ENCODE data around the gene CCL20.
"Not testable (repeated sequence)": the region's sequence is repeated elsewhere in the genome, so short reads cannot be mapped to it uniquely, and the experiment has no call there.

Gene CCL20

DNA sequence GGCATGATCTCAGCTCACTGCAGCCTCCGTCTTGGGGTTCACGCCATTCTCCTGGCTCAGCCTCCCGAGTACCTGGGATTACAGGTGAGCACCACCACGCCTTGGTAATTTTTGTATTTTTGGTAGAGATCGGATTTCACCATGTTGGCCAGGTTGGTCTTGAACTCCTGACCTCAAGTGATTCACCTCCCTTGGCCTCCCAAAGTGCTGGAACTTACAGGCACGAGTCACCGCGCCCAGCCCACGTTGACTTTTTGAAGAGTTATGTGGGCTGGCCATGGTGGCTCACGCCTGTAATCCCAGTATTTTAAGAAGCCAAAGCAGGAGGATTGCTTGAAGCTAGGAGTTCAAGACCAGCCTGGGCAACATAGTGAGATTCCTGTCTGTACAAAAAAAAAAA, 20.8 kb downstream of the CCL20 start:
- DNase-seq (ENCODE audit: low read depth, low spot score), result no peak

DNA sequence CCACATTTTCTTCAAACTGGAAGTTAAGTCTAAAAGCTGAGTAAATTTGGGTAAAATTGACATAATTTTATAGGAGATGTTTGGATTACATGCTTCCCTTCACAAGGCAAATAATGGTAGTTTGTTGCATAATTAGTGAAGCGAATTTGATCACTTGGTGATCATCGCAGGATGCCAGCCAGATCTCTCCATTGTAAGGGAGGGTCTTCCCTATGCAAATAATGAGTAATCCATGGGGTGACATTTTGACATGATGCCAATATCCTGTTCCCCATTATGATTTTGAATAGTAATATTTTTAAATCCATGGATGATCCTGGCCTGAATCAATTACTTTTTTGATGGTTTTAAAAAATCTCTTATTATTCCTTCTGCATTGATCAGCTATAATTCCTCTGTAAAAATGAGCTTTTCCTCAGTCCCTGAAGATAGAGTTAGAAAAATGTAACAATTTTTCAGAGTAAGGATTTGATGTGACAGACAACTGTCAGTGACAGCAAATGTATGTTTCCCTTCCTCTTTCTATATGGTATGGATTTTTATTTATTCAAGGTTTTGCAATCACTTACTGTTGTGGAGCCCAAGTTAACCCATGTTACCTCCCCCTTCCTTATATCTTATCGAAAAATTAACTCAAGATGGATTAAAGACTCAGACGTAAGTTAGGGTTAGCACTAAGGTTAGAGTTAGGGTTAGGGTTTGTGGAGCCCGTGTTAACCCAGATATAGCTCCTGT, 21.4 kb downstream of the CCL20 start:
- no peak for DNase-seq (ENCODE audit: low read depth, low spot score)

DNA sequence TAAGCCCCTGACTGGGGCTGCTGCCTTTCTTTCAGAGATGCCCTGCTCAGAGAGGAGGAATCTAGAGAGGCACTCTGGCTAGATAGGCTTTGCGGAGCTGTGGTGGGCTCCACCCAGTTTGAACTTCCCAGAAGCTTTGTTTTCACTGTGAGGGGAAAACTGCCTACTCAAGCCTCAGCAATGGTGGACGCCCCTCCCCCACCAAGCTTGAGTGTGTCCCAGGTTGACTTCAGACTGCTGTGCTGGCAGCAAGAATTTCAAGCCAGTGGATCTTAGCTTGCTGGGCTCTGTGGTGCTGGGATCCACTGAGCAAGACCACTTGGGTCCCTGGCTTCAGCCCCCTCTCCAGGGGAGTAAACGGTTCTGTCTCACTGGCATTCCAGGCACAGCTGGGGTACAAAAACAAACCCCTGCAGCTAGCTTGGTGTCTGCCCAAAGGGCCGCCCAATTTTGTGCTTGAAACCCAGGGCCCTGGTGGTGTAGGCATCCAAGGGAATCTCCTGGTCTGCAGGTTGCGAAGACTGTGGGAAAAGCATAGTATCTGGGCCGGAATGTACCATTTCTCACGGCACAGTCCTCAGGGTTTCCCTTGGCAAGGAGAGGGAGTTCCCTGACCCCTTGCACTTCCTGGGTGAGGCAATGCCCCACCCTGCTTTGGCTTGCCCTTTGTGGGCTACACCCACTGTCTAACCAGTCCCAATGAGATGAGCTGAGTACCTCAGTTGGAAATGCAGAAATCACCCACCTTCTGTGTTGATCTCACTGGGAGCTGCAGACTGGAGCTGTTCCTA, 25.9 kb downstream of the CCL20 start:
- DNase-seq (ENCODE audit: low read depth, low spot score), result not testable (repeated sequence)

DNA sequence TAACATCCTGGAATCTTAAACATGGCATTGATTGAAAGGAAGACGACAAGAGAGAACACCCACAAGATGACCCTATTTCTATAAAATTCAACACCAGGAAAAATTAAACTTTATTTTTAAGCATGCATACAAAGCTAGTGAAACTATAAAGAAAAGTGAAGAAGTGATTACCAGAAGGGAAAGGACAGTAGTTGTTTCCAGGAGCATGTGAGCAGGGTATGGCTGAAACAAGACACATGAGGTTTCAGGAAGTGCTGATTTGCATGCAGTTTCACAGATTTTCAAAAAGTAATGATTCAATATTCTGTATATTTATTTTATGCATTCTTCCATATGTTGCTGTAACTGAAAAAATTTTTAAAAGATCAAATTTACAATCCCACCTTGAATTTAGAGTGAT, 33.2 kb downstream of the CCL20 start:
- no peak for DNase-seq (ENCODE audit: low read depth, low spot score)

DNA sequence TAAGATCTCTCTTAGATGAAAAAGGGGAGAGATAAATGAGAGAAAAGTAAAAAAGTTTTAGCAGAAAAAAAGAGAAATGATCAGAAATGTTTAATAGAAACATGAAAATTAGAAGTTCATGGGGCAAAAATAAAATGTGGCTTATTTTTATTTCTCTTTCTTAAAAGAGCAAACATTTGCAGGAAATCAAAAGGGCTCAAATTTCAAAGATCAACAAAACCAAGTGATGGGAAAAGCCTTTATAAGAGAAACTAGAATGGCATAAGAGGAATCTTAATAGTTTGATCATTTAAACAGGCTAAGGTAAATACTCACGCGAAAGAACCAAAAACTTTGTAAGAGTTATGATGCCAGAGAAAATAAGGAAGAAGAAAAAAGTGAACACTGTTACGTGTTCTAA, 34.5 kb downstream of the CCL20 start:
- DNase-seq (ENCODE audit: low read depth, low spot score), result no peak

DNA sequence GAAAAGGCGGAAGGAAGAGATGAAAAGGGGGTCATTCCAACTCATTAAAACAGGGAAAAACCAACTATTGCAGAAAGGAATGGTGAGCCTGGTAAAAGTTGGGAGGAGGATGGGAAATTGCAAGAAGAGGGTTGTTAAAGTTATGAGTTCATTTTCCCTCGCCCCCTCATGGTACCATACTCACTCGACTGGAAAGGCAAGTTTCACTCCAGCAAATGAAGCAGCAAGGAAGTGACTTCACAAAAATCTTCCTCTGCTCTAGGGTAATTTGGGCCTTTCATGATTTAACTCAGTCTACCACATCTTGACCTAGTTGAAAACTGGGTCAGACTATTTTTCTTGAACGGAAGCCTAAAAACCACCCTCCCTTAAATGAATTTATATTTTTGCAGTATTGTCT, 34.9 kb downstream of the CCL20 start:
- no peak for DNase-seq (ENCODE audit: low read depth, low spot score)

DNA sequence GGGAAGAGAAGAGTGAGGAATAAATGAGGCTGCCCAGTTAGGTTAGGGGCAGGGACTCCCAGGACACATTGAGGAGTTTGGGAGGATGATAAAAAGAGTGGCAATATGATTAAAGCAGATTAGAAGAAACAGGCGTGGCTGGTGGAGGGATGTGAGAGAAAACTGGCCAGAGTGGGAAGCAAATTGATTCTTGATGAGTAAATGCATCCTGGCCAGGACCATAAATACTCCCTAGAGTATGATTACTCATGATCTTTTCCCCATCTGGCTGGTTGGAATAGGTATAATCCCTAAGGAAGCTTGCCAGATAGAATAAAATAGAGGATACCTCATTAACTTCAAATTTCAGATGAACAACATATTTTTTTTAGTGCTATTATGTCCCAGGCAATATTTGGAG, 36.3 kb downstream of the CCL20 start:
- DNase-seq (ENCODE audit: low read depth, low spot score), result no peak

DNA sequence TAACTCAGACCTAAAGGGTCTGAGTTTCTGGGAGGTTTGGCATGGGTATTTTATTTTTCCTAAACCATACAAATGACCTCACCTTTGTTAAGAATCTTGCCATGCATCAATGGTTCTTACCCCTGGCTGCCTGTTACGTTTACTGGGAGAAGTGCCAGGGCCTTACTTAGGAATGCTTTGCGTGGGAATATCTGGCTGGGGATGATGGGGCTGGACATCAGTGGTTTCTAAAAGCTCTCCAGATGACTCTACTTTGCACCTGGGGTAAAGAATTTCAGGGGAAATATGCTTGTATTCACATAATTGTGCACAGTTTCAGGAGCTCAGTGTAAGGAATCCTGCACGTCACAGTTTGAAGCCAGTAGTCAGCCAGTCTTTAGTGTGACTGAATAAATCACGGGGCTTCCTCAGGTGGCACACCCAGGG, 39.6 kb downstream of the CCL20 start:
- DNase-seq (ENCODE audit: low read depth, low spot score), result no peak

DNA sequence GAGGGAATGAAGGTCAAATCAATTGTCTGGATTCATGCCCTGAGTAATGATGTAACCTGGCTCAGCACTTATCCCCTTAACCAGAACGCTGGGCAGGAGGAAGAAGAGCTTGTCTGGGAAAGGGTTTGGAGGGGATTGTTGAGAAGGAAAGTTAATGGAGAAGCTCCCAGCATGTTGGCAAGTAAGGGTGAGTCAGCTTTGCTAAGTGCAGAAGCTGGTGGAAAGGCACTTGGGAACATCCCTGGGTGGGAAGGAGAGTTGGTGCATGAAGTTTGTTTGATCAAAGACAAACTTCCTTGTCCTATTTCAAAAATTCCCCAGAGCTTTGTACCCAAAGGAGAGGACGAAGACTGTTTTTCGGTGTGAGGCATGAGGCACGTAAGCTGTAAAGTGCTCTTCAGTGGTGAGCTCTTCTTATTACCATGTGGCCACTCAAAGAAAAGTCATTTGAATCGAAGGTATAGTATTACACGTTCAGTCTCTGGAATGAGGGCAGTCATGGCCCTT, 40.2 kb downstream of the CCL20 start:
- DNase-seq (ENCODE audit: low read depth, low spot score), result no peak

DNA sequence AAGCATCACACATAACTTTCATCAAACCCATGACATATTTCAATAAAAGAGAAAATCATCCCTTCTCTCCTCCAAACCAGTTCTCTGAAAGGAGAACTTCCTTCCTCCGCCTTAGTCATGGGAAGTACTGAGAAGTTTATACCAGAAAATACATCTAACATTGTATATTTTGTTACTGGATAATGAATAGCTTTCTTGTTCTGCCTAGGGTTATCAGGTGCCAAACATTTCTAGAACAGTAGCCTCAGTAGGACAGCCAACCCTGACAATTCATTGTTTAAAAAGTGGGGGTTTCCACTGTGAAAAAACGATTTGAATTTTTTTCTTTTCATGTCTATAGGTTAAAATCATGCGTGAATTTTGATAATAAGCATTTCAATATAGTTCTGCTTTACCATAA, 41.8 kb downstream of the CCL20 start:
- no peak for DNase-seq (ENCODE audit: low read depth, low spot score)

DNA sequence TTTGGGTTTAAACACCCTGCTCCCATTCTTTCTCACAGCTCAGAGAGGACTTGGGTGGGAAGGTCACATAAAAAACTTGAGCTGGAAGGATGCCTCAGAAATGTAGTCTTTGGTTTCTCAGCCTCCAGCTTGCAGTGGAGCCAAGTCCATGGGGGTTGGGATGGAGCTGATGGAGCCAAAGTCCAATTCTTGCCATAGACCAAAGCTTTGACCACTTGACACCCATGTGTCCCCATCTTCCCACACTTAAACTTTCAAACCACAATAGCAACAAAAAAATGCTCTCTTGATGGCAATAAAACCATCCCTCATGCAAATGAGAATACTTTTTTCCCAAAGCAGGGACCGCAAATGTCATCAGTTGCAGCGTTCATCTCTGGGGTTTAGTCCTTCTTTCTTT, 43.1 kb downstream of the CCL20 start:
- no peak for DNase-seq (ENCODE audit: low read depth, low spot score)

DNA sequence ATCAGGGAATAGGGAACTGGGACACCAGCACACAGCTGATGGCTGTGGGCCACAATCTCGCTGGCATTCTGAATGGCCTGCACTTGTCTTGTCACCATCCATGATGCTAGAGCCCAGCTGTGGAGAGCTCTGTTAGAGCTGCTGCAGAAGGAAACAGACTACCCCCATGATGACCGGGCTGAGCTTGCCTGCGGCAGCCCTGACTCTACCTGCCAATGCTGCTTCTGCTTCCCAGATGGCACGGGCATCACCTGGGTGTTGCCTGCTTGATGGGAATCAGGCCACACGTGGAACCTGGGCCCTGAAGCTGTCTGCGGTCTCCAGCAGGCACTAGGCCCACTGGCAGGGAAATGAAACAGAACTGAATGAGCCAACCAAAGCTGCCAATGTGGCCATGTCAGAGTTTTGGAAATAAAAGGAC, 46.6 kb downstream of the CCL20 start:
- DNase-seq (ENCODE audit: low read depth, low spot score), result no peak

DNA sequence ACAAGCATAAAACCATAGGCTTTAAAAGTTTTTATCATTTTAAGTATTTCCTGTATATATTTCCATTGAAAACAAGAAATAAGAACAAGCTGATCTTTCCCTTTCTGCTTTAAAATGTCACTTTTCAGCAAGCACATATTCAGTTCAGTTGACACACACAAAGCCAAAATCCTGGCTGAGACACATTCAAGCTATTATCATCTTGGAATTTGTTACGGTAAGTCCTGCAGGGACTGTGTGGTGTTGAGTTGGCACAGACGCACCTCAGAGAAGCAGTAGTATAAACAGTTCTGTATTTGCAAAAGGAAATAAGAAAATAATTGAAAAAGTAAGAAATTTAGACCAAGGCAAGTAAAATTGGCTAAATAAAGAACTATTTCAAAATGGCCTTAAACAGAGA, 47.4 kb downstream of the CCL20 start:
- DNase-seq (ENCODE audit: low read depth, low spot score), result no peak

DNA sequence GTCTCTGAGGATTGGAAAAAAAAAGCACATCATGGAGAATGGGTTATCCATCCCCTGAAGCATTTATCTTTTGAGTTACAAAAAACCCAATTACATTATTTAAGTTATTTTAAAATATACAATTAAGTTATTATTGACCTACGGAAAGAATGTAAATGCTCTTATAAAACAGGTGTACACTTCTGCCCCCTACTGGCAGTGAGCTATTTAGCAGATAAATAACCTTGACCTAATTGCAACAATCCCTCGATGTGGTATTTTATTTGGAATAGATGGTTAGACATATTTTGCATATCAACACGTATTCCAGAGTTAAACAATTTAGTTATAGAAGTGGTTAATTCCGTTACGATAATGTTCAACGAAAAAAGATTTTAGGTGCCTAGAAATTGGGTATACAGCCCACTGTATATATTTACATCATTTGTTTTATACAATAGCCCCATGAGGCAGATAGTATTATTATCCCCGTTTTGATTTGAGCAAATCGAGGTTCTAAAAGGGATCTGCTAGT, 48.6 kb downstream of the CCL20 start:
- DNase-seq (ENCODE audit: low read depth, low spot score), result no peak

DNA sequence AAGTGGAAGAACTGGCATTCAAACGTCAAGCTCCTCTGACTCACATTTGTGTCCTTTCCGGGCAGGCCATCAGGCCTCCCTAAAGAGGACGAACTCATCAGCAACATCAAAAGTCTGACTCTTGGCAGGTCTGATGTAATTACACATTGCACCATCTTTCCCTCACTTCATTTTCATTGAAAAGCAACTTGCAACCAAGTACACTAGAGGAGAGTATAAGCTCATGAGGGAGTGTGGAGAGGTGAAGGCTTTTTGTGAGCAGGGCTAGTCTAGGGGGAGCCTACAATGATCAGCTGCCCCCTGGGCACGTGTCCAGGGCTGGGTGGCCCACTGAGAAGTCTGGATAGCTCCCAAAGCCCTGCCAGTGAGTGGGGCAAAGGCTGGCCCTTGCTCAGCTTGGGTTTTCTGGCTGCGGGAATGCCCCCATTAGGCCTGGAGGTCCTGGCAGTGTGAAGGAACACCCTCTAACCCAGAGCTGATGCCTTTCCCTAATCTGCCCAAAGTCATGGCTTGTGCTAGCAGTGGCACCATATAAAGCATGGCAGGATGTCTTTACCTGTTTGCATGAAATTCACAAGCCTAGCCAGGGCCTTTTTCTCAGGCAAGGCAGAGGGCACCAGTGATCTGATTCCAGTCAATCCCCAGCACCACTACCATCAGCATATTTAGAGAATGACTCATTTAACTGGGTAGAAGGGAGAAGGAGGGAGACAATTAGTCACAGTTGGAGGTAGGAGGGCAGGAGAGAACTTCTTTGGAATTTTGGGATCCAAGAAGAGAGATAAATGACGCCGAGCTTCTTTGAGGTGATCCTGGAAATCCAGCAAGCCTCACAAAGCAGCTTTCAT, 49.3 kb downstream of the CCL20 start:
- DNase-seq (ENCODE audit: low read depth, low spot score), result no peak

DNA sequence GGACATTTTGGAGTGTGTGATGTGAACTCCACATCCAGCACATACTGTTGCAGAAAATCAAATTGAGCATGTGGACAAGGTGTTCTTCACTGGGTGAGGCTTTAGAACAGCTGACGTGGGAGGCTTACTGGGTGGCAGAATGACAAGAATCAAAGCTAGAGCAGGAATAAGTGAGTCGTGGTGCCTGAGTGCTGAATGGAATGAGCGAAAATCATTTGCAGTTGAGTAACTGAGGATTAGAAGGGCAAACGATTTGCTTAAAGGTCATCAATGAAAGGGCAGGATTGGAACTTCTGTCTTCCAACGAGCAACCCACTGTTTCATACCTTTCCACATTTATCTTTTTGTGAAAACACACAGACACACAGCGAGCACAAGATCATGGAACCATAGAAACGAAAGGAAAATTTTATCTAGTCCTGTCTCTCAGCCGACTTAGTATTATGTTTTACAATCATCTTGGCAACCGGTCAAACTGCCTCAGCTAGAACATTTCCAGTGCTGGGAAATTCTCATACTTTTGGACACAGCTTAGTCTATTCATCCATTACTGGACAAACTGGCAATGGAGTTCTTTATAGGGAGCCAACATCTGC, 50.6 kb downstream of the CCL20 start:
- DNase-seq (ENCODE audit: low read depth, low spot score), result no peak

DNA sequence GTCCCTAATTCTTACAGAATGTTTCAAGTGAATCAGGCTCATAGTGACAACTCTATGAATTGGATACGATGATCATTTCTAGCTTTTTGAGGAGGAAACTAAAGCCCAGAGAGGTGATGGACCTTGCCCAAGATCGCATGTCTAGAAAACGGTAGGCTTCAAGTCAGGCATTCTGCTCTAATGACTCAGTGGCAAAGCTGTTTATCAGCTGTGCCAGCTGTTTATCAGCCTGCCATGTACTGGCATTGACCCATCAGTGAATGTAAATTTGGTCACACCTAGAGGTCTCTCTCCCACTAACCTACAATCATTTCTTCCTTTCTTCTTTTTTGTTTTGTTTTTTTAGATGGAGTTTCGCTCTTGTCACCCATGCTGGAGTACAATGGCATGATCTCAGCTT, 51.6 kb downstream of the CCL20 start:
- no peak for DNase-seq (ENCODE audit: low read depth, low spot score)

All from brain pericyte (primary cell).